ENCODE data around the gene UST. TPM values are rescaled to one million over a fixed set of nuclear protein-coding genes. Genes with fewer than 3 reads are reported as not detected.

UST gene
- total and polyA plus RNA-seq, 9 of the 15 experiments (the other 6 are each of a cell fraction or from before 2014, with no cell fraction given) = 0.04 to 0.10 TPM; not detected in 7

- intact Hi-C loops (cut with micrococcal nuclease) (no loop called here), in situ Hi-C loops (cut with MboI) (no loop called here)
- POLR2A ChIA-PET = no interaction called here
- no peak overlapping the region for H3K27ac ChIP-seq (ENCODE audit: extremely low read depth, low read depth, low read length)
- ATAC-seq (no peak), DNase-seq (ENCODE audit: extremely low read depth in 1 of 4, low spot score in 3 of 4) (no peak), FAIRE-seq (no peak)
- H3K4me2 ChIP-seq (ENCODE audit: insufficient read depth, low read length) = no peak overlapping the region
- H3K36me3 ChIP-seq (ENCODE audit: control insufficient read depth, insufficient read depth, low read length) = no peaks in the 10 kb centered on the region
- no peaks in the 10 kb centered on the region for H3K9me1 ChIP-seq (ENCODE audit: control insufficient read depth, insufficient read depth, low read length)
- H4K20me1 ChIP-seq (replicated peaks; ENCODE audit: control insufficient read depth, insufficient read depth, low read length) = no peaks in the 10 kb centered on the region
- H3K79me2 ChIP-seq (ENCODE audit: control insufficient read depth, insufficient read depth, low read length) = no peaks in the 10 kb centered on the region
- no peak overlapping the region for H3K4me3 ChIP-seq
- WGBS (ENCODE audit: insufficient coverage, low coverage, missing lambda C conversion rate) = 0% methylated on average over 2 of the region's 2 CpGs
- peaks cover 4 to 9% of the 10 kb centered on the region in 2 experiments; a peak in 4 of 5 replicates for H3K27me3 ChIP-seq (ENCODE audit: control insufficient read depth in 2 of 2, insufficient read depth in 2 of 2, low read length in 2 of 2)
- no peak overlapping the region for H3K9ac ChIP-seq (ENCODE audit: insufficient read depth in 1 of 2, low read depth in 2 of 2, low read length in 2 of 2)
- no TSS peak for BruUV-seq (replicated peaks)
- no peak overlapping the region for H2AFZ ChIP-seq (ENCODE audit: low read depth, low read length)
- no peaks in the 10 kb centered on the region for H3K9me3 ChIP-seq (replicated peaks; ENCODE audit: control insufficient read depth, insufficient read depth, low read depth, low read length)
- CTCF ChIA-PET (ENCODE audit: low intra/inter-chr PET ratio) = no interaction called here
- no peaks in the 10 kb centered on the region for H3K4me1 ChIP-seq (replicated peaks in 1 of 2; ENCODE audit: control insufficient read depth in 2 of 2, insufficient read depth in 2 of 2, low read length in 2 of 2)
- no peak for TF ChIP-seq BRD9 (IDR thresholded peaks at IDR 0.05; ENCODE audit: low read depth, partially characterized antibody)
- no peak for TF ChIP-seq FOXO4 (CRISPR knock-in tag; IDR thresholded peaks at IDR 0.05)
- no peak for TF ChIP-seq SRSF9 (IDR thresholded peaks at IDR 0.05; ENCODE audit: borderline replicate concordance, low read depth, low read length)
- no peak for TF ChIP-seq FOSL1 (tag; conservative IDR thresholded peaks at IDR 0.05)
- TF ChIP-seq NFYB (IDR thresholded peaks at IDR 0.05; ENCODE audit: extremely low read depth, insufficient read length) = no peak
- no peak for TF ChIP-seq ATF3 (IDR thresholded peaks at IDR 0.05)
- no peak for TF ChIP-seq ATF3 (CRISPR knock-in tag; conservative IDR thresholded peaks at IDR 0.05)
- TF ChIP-seq TCF7L2 (IDR thresholded peaks at IDR 0.05; ENCODE audit: low read depth, low read length) = no peak
- no peak for TF ChIP-seq MBD1 (CRISPR knock-in tag; IDR thresholded peaks at IDR 0.05)
- TF ChIP-seq HOXB6 (CRISPR knock-in tag; IDR thresholded peaks at IDR 0.05; ENCODE audit: borderline replicate concordance) = no peak
- TF ChIP-seq ZMIZ1 (IDR thresholded peaks at IDR 0.05; ENCODE audit: low read depth in 2 of 2, low read length in 2 of 2) = no peak
- no peak for TF ChIP-seq MITF (IDR thresholded peaks at IDR 0.05)
- TF ChIP-seq EGR1 (conservative IDR thresholded peaks at IDR 0.05) = no peak
- no peak for TF ChIP-seq CREB1 (IDR thresholded peaks at IDR 0.05)
- no peak for TF ChIP-seq CREB1 (CRISPR knock-in tag; IDR thresholded peaks at IDR 0.05)
Observed at GRCh38 chr6:149007846-149008245, 261.0 kb downstream of the UST start.
